Epithelial cell of proximal tubule (primary cell): ENCODE results near the gene DIAPH2. TPM values are rescaled to one million over a fixed set of nuclear protein-coding genes. Genes with fewer than 3 reads are reported as not detected.
A peak's percentile ranks its signal among the peaks of the same experiment; 100 is the strongest.

ENCODE experiments used
- DNase-seq: peaks from one replicate; pipeline ENCODE4 v3.0.0-alpha.2; 2011; ENCODE audit warnings: low read depth
- H3K4me3 ChIP-seq: 2 replicates; pipeline ENCODE4 v1.5.1; 2011; ENCODE audit warnings: low read depth, mild to moderate bottlenecking, low read length
- CTCF ChIP-seq: conservative IDR thresholded peaks from 2 replicates; pipeline ENCODE4 v1.5.1; 2012; ENCODE audit warnings: low read depth, mild to moderate bottlenecking, low read length
- total RNA-seq: library from RNA; depleted of rRNA; stranded (reverse); fragments of >200 nt; gene quantifications from 2 replicates; pipeline ENCODE4 v1.2.3, GENCODE V29; 2015

Gene DIAPH2
- 5.9 and 15.1 TPM in 2 replicates for total RNA-seq

DNA sequence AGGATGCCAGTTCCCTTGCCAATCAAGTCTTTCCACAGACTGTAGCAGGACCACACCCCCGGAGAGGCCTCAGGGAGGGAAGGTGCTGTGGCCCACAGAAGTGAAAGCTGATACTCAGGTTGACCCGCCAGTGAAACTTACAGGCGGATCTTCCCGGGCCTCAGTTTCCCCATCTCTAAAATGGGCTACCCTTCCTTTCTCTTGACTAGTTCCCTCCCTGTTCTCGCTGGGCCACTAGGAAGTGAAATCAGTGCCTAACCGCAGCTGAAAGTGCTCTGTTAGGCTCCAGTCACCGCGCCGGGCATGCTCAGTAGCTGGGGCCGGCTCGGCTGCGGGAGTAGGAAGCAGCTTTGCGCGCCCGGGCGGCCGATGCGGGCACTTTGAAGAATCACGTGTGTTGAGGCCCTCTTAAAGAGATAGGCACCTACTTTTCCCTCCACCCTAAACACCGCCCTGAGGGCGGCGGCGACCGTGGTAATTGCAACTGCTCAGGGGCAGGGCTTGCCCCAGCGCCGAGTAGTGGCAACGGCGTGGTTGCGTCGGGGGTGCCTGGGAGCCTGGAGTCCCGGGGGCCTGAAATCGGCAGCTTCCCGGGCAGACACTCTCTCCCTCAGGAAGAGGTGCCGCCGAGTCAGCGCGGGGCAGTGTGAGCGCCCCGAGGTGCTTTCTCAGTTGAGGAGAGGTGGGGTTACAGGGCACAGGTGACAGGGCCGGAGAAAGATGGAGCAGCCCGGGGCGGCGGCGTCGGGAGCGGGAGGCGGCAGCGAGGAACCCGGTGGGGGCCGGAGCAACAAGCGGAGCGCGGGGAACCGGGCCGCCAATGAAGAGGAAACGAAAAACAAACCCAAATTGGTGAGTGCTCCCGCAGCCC, at the start of gene DIAPH2:
Gene DIAPH2 (plus strand): TSS at position 504 of the 871 bp plus-strand sequence.
- no peak for TF ChIP-seq CTCF
- H3K4me3 ChIP-seq: peak within 1 kb of the TSS; percentile 76
- DNase-seq: no peak

DNA sequence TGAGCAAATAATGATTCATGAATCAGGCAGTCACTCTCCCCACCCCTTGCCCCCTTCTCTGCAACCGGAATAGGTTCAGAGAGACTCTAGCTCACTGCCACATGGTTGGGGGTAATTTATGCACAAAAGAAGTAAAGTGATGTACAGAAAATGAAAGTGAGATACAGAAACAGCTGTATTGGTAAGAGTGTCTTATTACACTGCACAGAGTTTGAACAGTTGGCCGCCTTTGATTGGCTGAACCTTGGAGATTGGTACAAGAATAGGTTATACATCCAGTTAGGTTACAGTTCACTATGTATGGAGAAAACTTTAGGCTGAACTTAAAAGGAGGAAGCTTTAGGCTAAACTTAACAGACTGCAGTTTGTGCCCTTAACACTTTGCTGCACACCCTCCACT, 34.6 kb upstream of the DIAPH2 start:
- no peak for DNase-seq

DNA sequence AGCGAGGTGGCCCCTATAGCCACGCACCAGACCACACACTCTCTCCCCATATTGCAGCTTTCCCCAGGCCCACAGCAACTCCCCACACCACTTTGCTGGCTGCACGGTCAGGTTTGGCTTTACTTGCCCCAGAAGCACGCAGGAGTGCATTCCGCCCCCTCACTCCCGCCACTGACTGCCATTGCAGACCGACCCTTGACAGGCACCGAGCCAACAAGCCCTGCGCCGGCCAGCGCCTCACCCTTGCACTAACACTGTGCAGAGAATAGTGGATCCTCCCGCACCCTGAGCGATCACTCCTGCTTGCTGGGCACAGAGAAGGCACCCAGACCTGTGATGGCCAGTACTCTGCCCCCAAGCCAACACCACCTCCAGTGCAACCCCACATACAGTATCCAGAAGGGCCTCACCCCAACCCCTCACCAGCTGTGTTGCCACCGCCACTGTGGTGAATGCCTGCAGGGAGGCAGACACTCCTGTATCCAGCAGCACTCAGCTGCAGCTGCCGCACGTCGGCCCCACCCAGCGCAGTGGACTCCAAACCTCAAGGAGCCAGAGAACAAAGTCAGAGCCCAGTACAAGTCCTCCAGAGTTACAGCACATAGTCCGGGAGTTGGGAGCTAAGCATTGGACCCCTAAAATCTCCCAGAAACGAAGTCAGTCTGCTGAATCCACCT, 28.6 kb upstream of the DIAPH2 start:
- no peak overlapping the region for H3K4me3 ChIP-seq
- DNase-seq: no peak
- no peak for TF ChIP-seq CTCF

More for the DNA sequence above, 34.6 kb upstream of the DIAPH2 start:
- no peak for TF ChIP-seq CTCF
- no peak overlapping the region for H3K4me3 ChIP-seq

DNA sequence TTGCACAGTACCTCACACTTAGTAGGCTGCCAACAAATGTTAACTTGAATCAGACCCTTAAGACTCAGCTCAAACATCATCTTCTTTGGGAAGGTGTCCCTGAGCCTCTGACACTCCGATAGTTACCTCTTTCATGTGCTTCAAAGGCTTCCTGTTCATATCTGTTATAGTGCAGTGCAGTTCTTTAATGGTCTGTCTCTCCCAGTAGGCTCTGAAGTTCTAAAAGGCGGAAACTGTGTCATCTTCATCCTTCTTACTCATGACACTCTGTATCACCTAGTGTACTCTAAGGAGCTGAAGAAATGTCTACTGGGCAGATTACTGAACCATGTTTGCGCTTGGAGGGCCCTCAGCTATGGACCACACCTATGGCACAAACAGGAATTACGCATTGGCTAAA, 2.1 kb upstream of the DIAPH2 start:
- DNase-seq: no peak
- H3K4me3 ChIP-seq: no peak overlapping the region
- no peak for TF ChIP-seq CTCF

DNA sequence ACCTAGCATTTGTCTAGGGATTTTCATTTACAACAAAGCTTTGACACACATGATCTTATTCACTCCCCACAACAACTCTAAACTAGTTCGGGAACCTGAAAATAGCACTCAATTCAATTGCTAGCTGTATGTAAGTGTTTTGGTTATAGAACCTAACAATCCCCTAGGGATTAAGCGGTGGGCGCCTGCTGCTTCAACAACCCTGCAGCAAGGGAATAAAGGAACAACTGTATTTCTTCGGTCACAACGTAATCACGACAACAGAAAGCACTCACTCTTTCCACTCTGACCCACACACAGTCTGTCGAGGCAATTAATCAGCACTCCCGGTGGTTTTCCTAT, 674 bp upstream of the DIAPH2 start:
- DNase-seq: no peak
- no peak for TF ChIP-seq CTCF
- H3K4me3 ChIP-seq: peak overlapping the region; percentile 76

DNA sequence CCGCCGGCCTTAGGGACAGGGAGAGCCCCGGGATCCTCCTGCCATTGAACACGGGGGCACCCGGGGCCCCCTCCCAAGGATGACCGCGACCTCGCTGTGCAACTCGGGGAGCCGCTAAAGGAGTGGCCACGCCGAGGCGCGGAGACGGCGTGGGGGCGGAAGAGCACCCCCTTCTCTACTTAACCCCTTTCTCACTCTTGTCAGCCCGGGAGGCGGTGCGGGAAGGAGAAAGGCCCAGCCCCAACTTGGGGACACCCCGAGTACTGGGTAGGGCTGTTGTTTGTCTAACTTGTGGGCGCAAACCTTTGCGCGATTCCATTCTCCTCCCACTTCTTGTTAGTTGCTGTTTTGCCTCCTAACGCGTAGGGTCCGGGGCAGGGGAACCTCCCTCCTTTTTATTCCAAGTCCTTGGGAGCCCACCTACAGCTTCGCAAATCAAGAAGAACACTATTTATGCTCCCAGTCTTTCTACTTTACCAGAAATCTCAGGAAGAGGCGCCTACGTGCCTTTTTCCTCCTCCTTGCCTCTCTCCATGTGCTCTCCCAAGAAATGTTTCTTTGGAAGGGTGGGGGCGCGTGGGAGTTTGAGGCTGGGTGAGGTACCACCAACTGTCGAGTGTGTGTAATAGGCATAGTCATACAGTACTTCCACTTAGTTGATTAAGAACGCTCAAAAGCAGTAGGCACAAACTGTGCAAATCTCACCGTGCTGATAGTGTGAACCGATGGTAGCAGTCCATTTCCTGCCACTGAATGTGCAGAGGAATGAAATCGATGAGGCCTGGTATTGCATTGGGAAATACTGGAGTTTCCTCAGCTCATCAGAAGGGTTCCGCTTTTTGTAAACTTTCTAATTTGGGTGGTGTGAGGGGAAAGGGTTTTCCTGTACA, 813 bp downstream of the DIAPH2 start:
- H3K4me3 ChIP-seq: peak overlapping the region; percentile 76
- no peak for DNase-seq
- no peak for TF ChIP-seq CTCF
